GM12878 (cell line): ENCODE results near the gene THADA. TPM values are rescaled to one million over a fixed set of nuclear protein-coding genes. Genes with fewer than 3 reads are reported as not detected.

ENCODE experiments used
- JUND ChIP-seq: IDR thresholded peaks from 2 replicates; pipeline ENCODE4 v1.6.1; 2012; ENCODE audit warnings: low read depth, mild to moderate bottlenecking, low read length, improper control_type of control experiment, moderate library complexity
- PBX3 ChIP-seq: IDR thresholded peaks from 2 replicates; pipeline ENCODE4 v1.6.1; 2011; ENCODE audit warnings: mild to moderate bottlenecking, low read depth, low read length, moderate library complexity; ENCODE audit not compliant: insufficient replicate concordance
- PRDM15 ChIP-seq: fragments of 450-650 bp; formaldehyde crosslinking; IDR thresholded peaks from 2 replicates; pipeline ENCODE4 v1.4.0; 2020; ENCODE audit warnings: mild to moderate bottlenecking, moderate library complexity
- USF2 ChIP-seq: IDR thresholded peaks from 2 replicates; pipeline ENCODE4 v1.6.1; 2011; ENCODE audit warnings: low read depth, low read length, improper control_type of control experiment, borderline replicate concordance
- polyA plus RNA-seq, 11 experiments: library from polyadenylated mRNA; depleted of rRNA in 4 of 11; unstranded in 6 of 11; stranded (reverse) in 5 of 11; fragments of >200 nt; fragmentation: Nextera tagmentation in 4 of 11; fragmentation: Illumina TruSeq in 1 of 11; extraction: Ambion mirVana in 4 of 11; extraction: Trizol in 1 of 11; gene quantifications; 1 replicate in 1 of 11; 2 replicates in 10 of 11; pipeline versions ENCODE4 v1.2.1 to v1.2.3, GENCODE V29; 2011 to 2016; ENCODE audit warnings: inconsistent platforms in 2 of 11, missing spikeins in 2 of 11, low read depth in 1 of 11
- total RNA-seq, 4 experiments: library from RNA; depleted of rRNA in 3 of 4; stranded (reverse); fragments of >200 nt in 3 of 4; fragmentation: Illumina TruSeq in 1 of 4; extraction: Trizol in 1 of 4; gene quantifications; 2 replicates each; pipeline versions ENCODE4 v1.2.1 to v1.2.3, GENCODE V29; 2013 to 2021

Gene THADA
- total and polyA plus RNA-seq, 10 of the 15 experiments (the other 5 are each of a cell fraction or from before 2014, with no cell fraction given), result 14.6 to 33.2 (median 23.2) TPM

- TF ChIP-seq USF2 (no peak), PRDM15 (CRISPR knock-in tag) (no peak), JUND (no peak), PBX3 (no peak)
Measured at GRCh38 chr2:43226955-43227829, 368.6 kb downstream of the THADA start (continued).
